Measurements from ENCODE around the gene KLRC3. TPM values are rescaled to one million over a fixed set of nuclear protein-coding genes. Genes with fewer than 3 reads are reported as not detected.

The KLRC3 gene
- total RNA-seq (2022; extraction: Qiagen RNA extraction) = 0.18 to 0.53 TPM (median 0.24 TPM) in 4 of 5 replicates, not detected in the other

GRCh38 chr12:10420334-10420733 is at the start of gene KLRC3:
TSS of gene KLRC3 (minus strand) at chr12:10420595. CDS start at chr12:10420550, 45 bp downstream.

GRCh38 chr12:10453156-10453555 is 32.8 kb upstream of the KLRC3 start, which contains the start of gene KLRC1:
TSS of gene KLRC1 (minus strand) at chr12:10453377. CDS start at chr12:10451156, 2,221 bp downstream.

GRCh38 chr12:10435816-10436215 is 15.4 kb upstream of the KLRC3 start, which contains the start of gene KLRC2:
TSS of gene KLRC2 (minus strand) at chr12:10436010. CDS start at chr12:10435986, 24 bp downstream.

GRCh38 chr12:10409392-10409791 is 11.0 kb downstream of the KLRC3 start, which contains the start of gene KLRC4:
TSS of gene KLRC4 (minus strand) at chr12:10409757. CDS start at chr12:10409575, 182 bp downstream.

GRCh38 chr12:10389904-10390303 is 30.5 kb downstream of the KLRC3 start, which contains the start of gene KLRK1:
TSS of gene KLRK1 (minus strand) at chr12:10390041. CDS start at chr12:10388810, 1,231 bp downstream.

Other genes starting within 250 kb of the KLRC3 start
- gene OLR1, start 248.5 kb downstream of the KLRC3 start, total RNA-seq (2022; extraction: Qiagen RNA extraction) = 0.82 to 1.3 TPM (median 1.2 TPM) in 5 replicates
- 0.09 to 0.33 TPM (median 0.29 TPM) in 3 of 5 replicates, not detected in the others for gene TMEM52B, start 241.6 kb downstream of the KLRC3 start, total RNA-seq (2022; extraction: Qiagen RNA extraction)
- gene GABARAPL1, start 207.7 kb downstream of the KLRC3 start, total RNA-seq (2022; extraction: Qiagen RNA extraction) = 34.2 to 43.8 TPM (median 39.9 TPM) in 5 replicates
- not detected in 5 replicates for gene KLRD1, start 112.7 kb downstream of the KLRC3 start, total RNA-seq (2022; extraction: Qiagen RNA extraction)
- gene KLRK1, start 30.6 kb downstream of the KLRC3 start, total RNA-seq (2022; extraction: Qiagen RNA extraction) = 0.07 TPM in 1 of 5 replicates, not detected in the others
- gene KLRC4, start 10.8 kb downstream of the KLRC3 start, total RNA-seq (2022; extraction: Qiagen RNA extraction) = not detected in 5 replicates
- gene KLRC2, start 15.4 kb upstream of the KLRC3 start, total RNA-seq (2022; extraction: Qiagen RNA extraction) = 1.5 to 2.3 TPM (median 1.9 TPM) in 5 replicates
- gene KLRC1, start 32.8 kb upstream of the KLRC3 start, total RNA-seq (2022; extraction: Qiagen RNA extraction) = not detected in 5 replicates
- gene EIF2S3B, start 85.3 kb upstream of the KLRC3 start, total RNA-seq (2022; extraction: Qiagen RNA extraction) = 0.52 to 0.93 TPM (median 0.74 TPM) in 5 replicates
- 42.7 to 63.5 TPM (median 50.5 TPM) in 5 replicates for gene MAGOHB, start 193.0 kb upstream of the KLRC3 start, total RNA-seq (2022; extraction: Qiagen RNA extraction)